ENCODE results near the gene ROM1.
"Not testable (repeated sequence)": the region's sequence is repeated elsewhere in the genome, so short reads cannot be mapped to it uniquely, and the experiment has no call there.

ROM1 gene

DNA sequence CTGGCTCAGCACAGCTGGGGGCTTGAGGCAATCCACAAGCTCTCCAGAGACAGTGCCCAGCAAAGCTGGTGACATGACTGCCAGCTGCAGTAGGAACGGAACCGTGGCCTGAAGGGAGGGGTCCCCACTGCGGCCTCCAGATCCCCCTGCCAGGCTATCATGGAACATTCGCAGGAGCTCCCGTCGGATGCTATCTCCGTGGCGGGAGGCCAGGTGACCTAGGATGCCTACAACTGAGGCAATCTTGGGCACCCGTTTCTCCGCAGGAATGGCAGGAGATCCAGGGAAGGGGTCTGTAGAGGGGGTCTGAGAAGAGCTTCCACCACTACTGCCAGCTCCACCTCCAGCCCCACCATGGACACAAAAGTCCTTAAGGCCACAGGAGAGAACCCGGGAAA lies 35.9 kb downstream of the ROM1 start:
- DNase-seq (ENCODE audit: low read depth) = no peak

DNA sequence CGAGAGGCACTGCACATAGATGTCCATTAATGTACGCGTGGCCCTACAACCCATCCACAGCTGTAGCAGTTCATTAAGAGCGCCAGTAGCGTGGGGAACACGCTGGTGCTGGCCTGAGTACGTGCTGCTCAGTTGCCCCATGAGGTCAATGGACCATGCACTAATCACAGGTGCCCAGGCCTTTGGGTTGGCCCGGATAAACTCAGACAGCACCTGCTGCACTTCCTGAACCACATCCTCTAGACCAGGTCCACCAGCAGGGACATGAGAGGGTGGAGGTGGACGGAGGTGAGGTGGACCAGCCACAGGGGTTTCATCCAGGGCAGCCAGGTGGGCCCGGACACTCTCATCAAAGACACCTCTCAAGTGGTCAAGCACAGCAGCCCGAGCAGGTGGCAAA lies 36.4 kb downstream of the ROM1 start:
- no peak for DNase-seq (ENCODE audit: low read depth)

DNA sequence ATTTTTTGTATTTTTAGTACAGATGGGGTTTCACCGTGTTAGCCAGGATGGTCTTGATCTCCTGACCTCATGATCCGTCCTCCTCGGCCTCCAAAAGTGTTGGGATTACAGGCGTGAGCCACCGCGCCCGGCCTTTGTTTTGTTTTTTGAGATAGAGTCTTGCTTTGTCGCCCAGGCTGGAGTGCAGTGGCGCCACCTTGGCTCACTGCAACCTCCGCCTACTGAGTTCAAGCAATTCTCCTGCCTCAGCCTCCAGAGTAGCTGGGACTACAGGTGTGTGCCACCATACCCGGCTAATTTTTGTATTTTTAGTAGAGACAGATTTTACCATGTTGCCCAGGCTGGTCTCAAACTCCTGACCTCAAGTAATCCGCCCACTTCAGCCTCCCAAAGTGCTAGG lies 37.2 kb downstream of the ROM1 start:
- DNase-seq (ENCODE audit: low read depth) = not testable (repeated sequence)

DNA sequence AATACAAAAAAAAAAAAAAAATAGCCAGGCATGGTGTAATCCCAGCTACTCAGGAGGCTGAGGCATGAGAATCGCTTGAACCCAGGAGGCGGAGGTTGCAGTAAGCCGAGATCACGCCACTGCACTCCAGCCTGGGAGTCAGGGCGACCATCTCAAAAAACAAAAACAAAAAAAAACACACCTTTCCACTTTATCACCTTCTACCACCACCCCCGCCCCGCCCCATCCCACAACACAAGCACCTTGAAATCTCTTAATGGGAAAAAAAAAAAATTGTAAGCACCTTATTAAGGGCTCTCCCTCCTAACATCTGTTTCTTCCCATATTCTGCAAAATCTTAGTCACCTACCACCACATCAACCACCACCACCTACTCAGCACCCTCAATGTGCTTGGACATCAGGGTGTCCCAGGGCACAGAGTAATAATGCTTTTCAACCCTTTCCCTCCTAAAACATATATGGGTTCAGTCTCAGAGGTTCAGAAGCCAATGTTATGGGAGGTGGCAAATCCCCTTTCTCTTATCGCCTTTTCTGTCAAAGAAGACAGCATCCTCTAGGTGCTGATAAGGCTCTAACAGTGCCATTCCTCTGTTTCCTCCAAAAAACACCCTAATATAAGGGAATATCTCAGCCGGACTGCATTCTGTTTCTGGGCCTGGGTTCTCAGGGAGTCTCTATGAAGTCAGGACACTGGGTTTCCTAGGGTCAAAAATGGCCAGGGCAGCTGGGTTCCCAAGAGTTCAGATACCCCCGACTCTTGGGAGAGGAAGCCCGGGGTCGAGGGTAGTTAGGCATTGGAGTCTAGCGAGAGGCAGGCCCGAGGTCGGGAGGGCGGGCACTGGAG lies 39.3 kb downstream of the ROM1 start:
- DNase-seq (ENCODE audit: low read depth) = peak; percentile 56

DNA sequence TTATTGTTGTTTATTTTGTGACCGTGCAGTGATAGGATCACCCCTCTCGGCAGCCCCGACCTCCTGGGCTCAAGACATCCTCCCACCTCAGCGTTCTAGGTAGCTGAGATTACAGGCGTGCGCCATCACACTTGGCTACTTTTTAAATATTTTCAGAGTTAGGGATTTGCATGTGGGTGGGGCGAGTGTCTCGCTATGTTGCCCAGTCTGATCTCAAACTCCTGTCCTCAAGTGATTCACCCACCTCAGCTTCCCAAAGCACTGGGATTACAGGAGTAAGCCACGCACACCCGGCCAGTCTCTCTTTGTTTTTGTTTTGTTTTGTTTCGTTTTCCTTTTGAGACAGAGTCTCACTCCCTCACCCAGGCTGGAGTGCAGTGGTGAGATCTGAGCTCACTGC lies 41.2 kb downstream of the ROM1 start:
- no peak for DNase-seq (ENCODE audit: low read depth)

DNA sequence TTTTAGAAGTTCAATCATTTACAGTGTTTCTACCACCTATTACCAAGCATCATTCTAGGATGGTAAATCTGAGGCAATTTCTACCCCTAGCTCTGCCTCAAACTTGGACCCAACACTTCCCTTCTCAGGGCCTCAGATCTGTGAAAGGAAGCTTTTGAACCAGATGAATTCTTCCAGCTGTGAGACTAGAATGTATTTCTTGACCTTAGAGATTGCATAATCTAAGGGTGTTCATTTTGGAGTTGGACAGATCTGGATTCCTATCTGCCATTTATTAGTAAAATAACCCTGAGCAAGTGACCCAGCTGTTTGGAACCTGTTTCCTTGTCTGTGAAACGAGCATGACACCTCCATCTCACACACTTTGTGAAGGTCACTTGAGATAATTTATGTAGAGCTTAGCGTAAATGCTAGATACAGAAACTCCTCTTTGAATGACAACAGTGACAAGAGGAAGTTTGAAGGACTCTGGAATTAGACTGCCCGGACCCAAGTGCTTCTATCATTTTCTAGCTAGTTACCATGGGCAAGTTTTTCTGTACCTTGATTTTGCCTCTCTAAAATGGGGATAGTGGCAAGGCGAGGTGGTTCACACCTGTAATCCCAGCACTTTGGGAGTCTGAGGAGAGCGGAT lies 43.9 kb downstream of the ROM1 start:
- DNase-seq (ENCODE audit: low read depth) = no peak

DNA sequence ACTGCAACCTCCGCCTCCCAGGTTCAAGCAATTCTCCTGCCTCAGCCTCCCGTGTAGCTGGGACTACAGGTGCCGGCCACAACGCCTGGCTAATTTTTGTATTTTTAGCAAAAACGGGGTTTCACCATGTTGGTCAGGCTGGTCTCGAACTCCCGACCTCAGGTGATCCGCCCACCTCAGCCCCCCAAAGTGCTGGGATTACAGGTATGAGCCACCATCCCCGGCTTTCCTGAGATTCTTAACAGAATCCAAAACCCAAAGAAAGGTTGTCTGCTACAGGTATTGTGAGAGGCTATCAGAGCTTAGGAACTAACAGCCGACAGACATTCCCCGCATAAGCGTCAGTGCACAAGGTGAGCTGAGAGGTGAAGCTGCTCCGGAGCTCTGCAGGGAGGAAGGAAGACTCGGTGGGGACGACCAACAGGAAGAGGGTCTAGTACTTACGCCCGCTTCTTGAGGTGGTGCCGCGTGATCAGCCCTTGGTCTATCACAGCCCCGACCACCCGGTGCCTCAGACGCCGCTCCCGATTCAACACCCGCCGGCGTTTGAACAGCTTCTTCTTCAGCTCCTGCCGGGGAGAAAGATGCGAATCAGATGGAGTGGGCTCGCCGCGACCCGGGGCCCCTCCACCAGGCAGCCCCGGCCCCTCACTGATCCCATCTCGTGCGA lies 51.5 kb downstream of the ROM1 start:
- DNase-seq (ENCODE audit: low read depth) = peak; percentile 37

Measured in T follicular helper cell (primary cell).